Measurements from ENCODE around the gene RYR2. TPM values are rescaled to one million over a fixed set of nuclear protein-coding genes. Genes with fewer than 3 reads are reported as not detected.

RYR2 gene
- polyA plus RNA-seq, 2 of the 4 experiments (the other 2 are of a cell fraction) = 0.06 TPM; not detected in 1

GRCh38 chr1:237759377-237759776 lies 717.4 kb downstream of the RYR2 start (continued):
- TF ChIP-seq ESRRA (IDR thresholded peaks at IDR 0.05; ENCODE audit: borderline replicate concordance, low read length) = no peak
- no peak for TF ChIP-seq HOXA7 (CRISPR knock-in tag; IDR thresholded peaks at IDR 0.05)
- TF ChIP-seq ZSCAN20 (CRISPR knock-in tag; IDR thresholded peaks at IDR 0.05) = no peak

GRCh38 chr1:237760951-237761350 lies 719.0 kb downstream of the RYR2 start:
- no peaks in the 10 kb centered on the region for H3K9me3 ChIP-seq
- H3K4me2 ChIP-seq = peak overlapping the region; percentile 23; the same call in 1 of the 3 replicates
- ChIA-PET CTCF (no interaction called here), POLR2A (no interaction called here)
- H3K4me1 ChIP-seq = peaks cover 15% of the 10 kb centered on the region; the same call in 1 of the 3 replicates
- H3K27ac ChIP-seq = no peak overlapping the region
- no peak overlapping the region for H3K4me3 ChIP-seq
- WGBS (ENCODE audit: missing lambda C conversion rate) = 10% methylated on average over 5 of the region's 5 CpGs
- ATAC-seq (no peak), FAIRE-seq (no peak), DNase-seq (ENCODE audit: low read depth in 1 of 2, low spot score in 1 of 2) (no peak)
- TF ChIP-seq BHLHE40 (IDR thresholded peaks at IDR 0.05; ENCODE audit: low read depth, low read length) (no peak), ELK1 (IDR thresholded peaks at IDR 0.05; ENCODE audit: low read depth, low read length) (no peak), FOSB (CRISPR knock-in tag; IDR thresholded peaks at IDR 0.05) (no peak), KDM5A (IDR thresholded peaks at IDR 0.05) (no peak), PBX3 (IDR thresholded peaks at IDR 0.05) (no peak), SREBF2 (IDR thresholded peaks at IDR 0.05) (no peak), ZNF302 (CRISPR knock-in tag; IDR thresholded peaks at IDR 0.05) (no peak), HOXB13 (CRISPR knock-in tag; IDR thresholded peaks at IDR 0.05; ENCODE audit: low read depth) (no peak), RFX5 (IDR thresholded peaks at IDR 0.05) (no peak), ZC3H11A (IDR thresholded peaks at IDR 0.05) (no peak)

- Histone ChIP-seq H3K9me3 (no peaks in the 10 kb centered on the region), H3K4me1 (peaks cover 15% of the 10 kb centered on the region; the same call in 1 of the 3 replicates), H3K27ac (no peak overlapping the region), H3K4me3 (no peak overlapping the region), H3K4me2 (no peak overlapping the region)
- no peak for DNase-seq (ENCODE audit: low read depth in 1 of 2, low spot score in 1 of 2)
- ChIA-PET CTCF (no interaction called here), POLR2A (no interaction called here)
- TF ChIP-seq CBX8 (IDR thresholded peaks at IDR 0.05) = no peak
- no peak for TF ChIP-seq HOXB5 (CRISPR knock-in tag; IDR thresholded peaks at IDR 0.05)
- no peak for TF ChIP-seq PHF8 (IDR thresholded peaks at IDR 0.05; ENCODE audit: borderline replicate concordance, low read depth)
- no peak for TF ChIP-seq CTCF (IDR thresholded peaks at IDR 0.05)
- TF ChIP-seq HOXB13 (CRISPR knock-in tag; IDR thresholded peaks at IDR 0.05; ENCODE audit: low read depth) = no peak
- 47% methylated on average over 7 of the region's 7 CpGs for WGBS (ENCODE audit: missing lambda C conversion rate)
- ATAC-seq = no peak
- FAIRE-seq = no peak
These were observed 721.2 kb downstream of the RYR2 start for GRCh38 chr1:237763137-237763536.

GRCh38 chr1:237763751-237764150 lies 721.8 kb downstream of the RYR2 start:
- Histone ChIP-seq H3K27ac (no peak overlapping the region), H3K4me3 (no peak overlapping the region), H3K4me1 (peaks cover 15% of the 10 kb centered on the region; the same call in 1 of the 3 replicates), H3K9me3 (no peaks in the 10 kb centered on the region), H3K4me2 (no peak overlapping the region)
- POLR2A ChIA-PET = no interaction called here
- DNase-seq (ENCODE audit: low read depth in 1 of 2, low spot score in 1 of 2) (no peak), ATAC-seq (no peak), FAIRE-seq (no peak)
- CTCF ChIA-PET = no interaction called here
- WGBS (ENCODE audit: missing lambda C conversion rate) = 48% methylated on average over 2 of the region's 2 CpGs
- TF ChIP-seq ELK1 (IDR thresholded peaks at IDR 0.05; ENCODE audit: low read depth, low read length) (no peak), GATA3 (IDR thresholded peaks at IDR 0.05; ENCODE audit: borderline replicate concordance) (no peak), MAFK (IDR thresholded peaks at IDR 0.05; ENCODE audit: partially characterized antibody) (no peak), MYC (IDR thresholded peaks at IDR 0.05; ENCODE audit: borderline replicate concordance, low read length) (no peak), CHD4 (IDR thresholded peaks at IDR 0.05; ENCODE audit: borderline replicate concordance) (no peak), USF2 (IDR thresholded peaks at IDR 0.05) (no peak), RAD21 (conservative IDR thresholded peaks at IDR 0.05 in 1 of 2, IDR thresholded peaks at IDR 0.05 in 1 of 2) (no peak), HMGXB4 (CRISPR knock-in tag; IDR thresholded peaks at IDR 0.05; ENCODE audit: borderline replicate concordance) (no peak), EHMT2 (IDR thresholded peaks at IDR 0.05; ENCODE audit: low read depth) (no peak), ZC3H11A (IDR thresholded peaks at IDR 0.05) (no peak), HOXB13 (CRISPR knock-in tag; IDR thresholded peaks at IDR 0.05; ENCODE audit: low read depth) (no peak)

Measured in A549 (cell line).